ENCODE data around the gene NAMPT. TPM values are rescaled to one million over a fixed set of nuclear protein-coding genes. Genes with fewer than 3 reads are reported as not detected.

Gene NAMPT
- total RNA-seq, 1 experiment from 2014 or later: 79.1 TPM

DNA sequence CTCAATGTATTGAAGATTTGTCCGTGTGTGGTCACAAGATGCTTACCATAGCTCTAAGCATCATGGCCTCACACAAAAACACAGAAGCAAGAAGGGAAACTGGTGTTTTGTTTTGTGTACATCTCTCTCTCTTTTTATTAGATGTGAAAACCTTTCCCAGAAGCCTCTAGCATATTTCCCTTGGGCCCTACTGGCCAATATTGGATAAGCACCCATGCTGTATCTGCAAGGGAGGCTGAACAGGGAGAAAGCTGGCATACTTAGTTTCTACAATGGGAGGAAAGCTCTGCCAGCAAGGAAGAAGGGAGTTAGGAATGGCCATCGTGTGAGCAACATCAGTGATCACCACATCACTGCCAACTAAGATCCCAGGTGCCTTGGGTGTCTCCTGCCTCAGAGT, 9.6 kb upstream of the NAMPT start:
- Mint-ChIP-seq H3K27ac (ENCODE audit: unreplicated experiment) (no peak overlapping the region), H3K36me3 (ENCODE audit: insufficient read depth, unreplicated experiment) (no peaks in the 10 kb centered on the region), H3K4me3 (ENCODE audit: unreplicated experiment) (no peak overlapping the region), H3K27me3 (ENCODE audit: insufficient read depth, unreplicated experiment) (no peaks in the 10 kb centered on the region), H3K4me1 (ENCODE audit: low read depth, unreplicated experiment) (no peaks in the 10 kb centered on the region), H3K9me3 (ENCODE audit: unreplicated experiment) (peaks cover 10% of the 10 kb centered on the region)
- Histone ChIP-seq H3K36me3 (ENCODE audit: control insufficient read depth, insufficient read depth, low read length) (no peaks in the 10 kb centered on the region), H3K27me3 (replicated peaks; ENCODE audit: control insufficient read depth, insufficient read depth, low read length) (no peaks in the 10 kb centered on the region), H3K9me3 (no peaks in the 10 kb centered on the region), H3K4me3 (ENCODE audit: low read depth, low read length) (no peak overlapping the region), H3K4me1 (peaks cover 7% of the 10 kb centered on the region; the same call in 1 of the 2 replicates)
- CTCF ChIA-PET: interaction anchor here (1.5 kb wide), 1 partner anchor 9 kb away, joined by 3 read pairs; the partner anchor contains the start of gene NAMPT
- no peak for DNase-seq
- POLR2A ChIA-PET: no interaction called here
- BruUV-seq (replicated peaks): no TSS peak
- intact Hi-C loops (cut with micrococcal nuclease; ENCODE audit: unreplicated experiment): no loop called here
- TF ChIP-seq, protein P1, sequence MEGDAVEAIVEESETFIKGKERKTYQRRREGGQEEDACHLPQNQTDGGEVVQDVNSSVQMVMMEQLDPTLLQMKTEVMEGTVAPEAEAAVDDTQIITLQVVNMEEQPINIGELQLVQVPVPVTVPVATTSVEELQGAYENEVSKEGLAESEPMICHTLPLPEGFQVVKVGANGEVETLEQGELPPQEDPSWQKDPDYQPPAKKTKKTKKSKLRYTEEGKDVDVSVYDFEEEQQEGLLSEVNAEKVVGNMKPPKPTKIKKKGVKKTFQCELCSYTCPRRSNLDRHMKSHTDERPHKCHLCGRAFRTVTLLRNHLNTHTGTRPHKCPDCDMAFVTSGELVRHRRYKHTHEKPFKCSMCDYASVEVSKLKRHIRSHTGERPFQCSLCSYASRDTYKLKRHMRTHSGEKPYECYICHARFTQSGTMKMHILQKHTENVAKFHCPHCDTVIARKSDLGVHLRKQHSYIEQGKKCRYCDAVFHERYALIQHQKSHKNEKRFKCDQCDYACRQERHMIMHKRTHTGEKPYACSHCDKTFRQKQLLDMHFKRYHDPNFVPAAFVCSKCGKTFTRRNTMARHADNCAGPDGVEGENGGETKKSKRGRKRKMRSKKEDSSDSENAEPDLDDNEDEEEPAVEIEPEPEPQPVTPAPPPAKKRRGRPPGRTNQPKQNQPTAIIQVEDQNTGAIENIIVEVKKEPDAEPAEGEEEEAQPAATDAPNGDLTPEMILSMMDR (IDR thresholded peaks at IDR 0.05; ENCODE audit: insufficient read depth in 1 of 2, low read depth in 1 of 2, low read length in 1 of 2, severe bottlenecking in 1 of 2, unreplicated experiment in 1 of 2): no peak

DNA sequence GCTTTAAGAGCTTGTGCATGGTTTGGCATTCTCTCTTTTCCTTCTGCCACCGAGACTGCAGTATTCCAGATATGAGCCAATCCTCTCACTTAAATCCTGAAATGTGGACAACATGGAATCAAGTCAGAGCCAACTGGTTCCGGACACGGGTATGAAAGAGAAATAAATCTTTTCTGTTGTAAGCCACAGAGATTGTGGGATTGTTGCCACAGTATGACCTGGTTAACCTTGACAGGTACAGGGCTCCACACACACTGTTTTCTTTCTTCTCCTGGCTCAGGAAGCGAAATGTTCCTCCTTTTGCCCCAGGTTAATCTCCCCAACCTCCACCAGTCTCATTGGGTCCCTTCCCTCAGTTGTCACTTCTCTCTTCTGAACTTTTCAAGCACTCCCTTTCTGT, 6.5 kb upstream of the NAMPT start:
- peaks cover 7% of the 10 kb centered on the region; the same call in 1 of the 2 replicates for H3K4me1 ChIP-seq
- H3K4me3 Mint-ChIP-seq (ENCODE audit: unreplicated experiment): no peak overlapping the region
- ChIA-PET POLR2A (no interaction called here), CTCF (no interaction called here)
- TF ChIP-seq, protein P1 (IDR thresholded peaks at IDR 0.05; ENCODE audit: insufficient read depth in 1 of 2, low read depth in 1 of 2, low read length in 1 of 2, severe bottlenecking in 1 of 2, unreplicated experiment in 1 of 2): no peak
- no peak for DNase-seq
- H3K36me3 Mint-ChIP-seq (ENCODE audit: insufficient read depth, unreplicated experiment): no peaks in the 10 kb centered on the region
- H3K9me3 Mint-ChIP-seq (ENCODE audit: unreplicated experiment): peaks cover 5% of the 10 kb centered on the region
- no peaks in the 10 kb centered on the region for H3K27me3 Mint-ChIP-seq (ENCODE audit: insufficient read depth, unreplicated experiment)
- no peaks in the 10 kb centered on the region for H3K9me3 ChIP-seq
- no peaks in the 10 kb centered on the region for H3K36me3 ChIP-seq (ENCODE audit: control insufficient read depth, insufficient read depth, low read length)
- peaks cover 2% of the 10 kb centered on the region for H3K4me1 Mint-ChIP-seq (ENCODE audit: low read depth, unreplicated experiment)
- intact Hi-C loops (cut with micrococcal nuclease; ENCODE audit: unreplicated experiment): no loop called here
- no peak overlapping the region for H3K27ac Mint-ChIP-seq (ENCODE audit: unreplicated experiment)
- no peak overlapping the region for H3K4me3 ChIP-seq (ENCODE audit: low read depth, low read length)
- no TSS peak for BruUV-seq (replicated peaks)
- no peaks in the 10 kb centered on the region for H3K27me3 ChIP-seq (replicated peaks; ENCODE audit: control insufficient read depth, insufficient read depth, low read length)

DNA sequence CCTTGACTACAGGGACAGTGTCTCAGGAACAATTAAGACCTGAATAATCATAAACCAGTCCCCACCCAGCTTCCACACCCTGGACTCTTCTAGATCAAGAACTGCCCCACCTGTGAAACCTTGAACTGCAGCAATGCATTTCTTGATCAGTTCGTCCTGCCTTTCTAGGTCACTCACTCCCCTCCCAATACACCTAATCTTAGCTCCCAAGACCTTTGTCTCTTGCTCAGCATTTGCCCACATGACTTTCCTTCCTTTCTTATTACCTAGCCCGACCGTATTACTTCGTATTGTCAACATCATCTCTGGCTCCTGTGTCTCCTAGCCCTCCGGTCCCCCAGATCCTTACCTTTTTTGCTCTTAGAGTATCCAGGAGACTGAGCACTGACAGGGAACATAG, 5.5 kb upstream of the NAMPT start:
- Mint-ChIP-seq H3K4me3 (ENCODE audit: unreplicated experiment) (no peak overlapping the region), H3K9me3 (ENCODE audit: unreplicated experiment) (no peaks in the 10 kb centered on the region), H3K36me3 (ENCODE audit: insufficient read depth, unreplicated experiment) (peaks cover 8% of the 10 kb centered on the region), H3K27ac (ENCODE audit: unreplicated experiment) (no peak overlapping the region), H3K4me1 (ENCODE audit: low read depth, unreplicated experiment) (peaks cover 6% of the 10 kb centered on the region), H3K27me3 (ENCODE audit: insufficient read depth, unreplicated experiment) (no peaks in the 10 kb centered on the region)
- POLR2A ChIA-PET: no interaction called here
- DNase-seq: no peak
- peaks cover 7% of the 10 kb centered on the region; the same call in 1 of the 2 replicates for H3K4me1 ChIP-seq
- no peaks in the 10 kb centered on the region for H3K27me3 ChIP-seq (replicated peaks; ENCODE audit: control insufficient read depth, insufficient read depth, low read length)
- H3K4me3 ChIP-seq (ENCODE audit: low read depth, low read length): no peak overlapping the region
- no peaks in the 10 kb centered on the region for H3K36me3 ChIP-seq (ENCODE audit: control insufficient read depth, insufficient read depth, low read length)
- intact Hi-C loops (cut with micrococcal nuclease; ENCODE audit: unreplicated experiment): no loop called here
- no TSS peak for BruUV-seq (replicated peaks)
- H3K9me3 ChIP-seq: no peaks in the 10 kb centered on the region
- TF ChIP-seq, protein P1 (IDR thresholded peaks at IDR 0.05; ENCODE audit: insufficient read depth in 1 of 2, low read depth in 1 of 2, low read length in 1 of 2, severe bottlenecking in 1 of 2, unreplicated experiment in 1 of 2): no peak
- CTCF ChIA-PET: no interaction called here

Data from Caco-2 (cell line).